ENCODE data around the gene MCOLN1.

GRCh38 chr19:7542556-7543348 lies 20.3 kb downstream of the MCOLN1 start:
- TF ChIP-seq POLR2A (IDR thresholded peaks at IDR 0.05; ENCODE audit: low read length) (no peak), GATA1 (IDR thresholded peaks at IDR 0.05; ENCODE audit: low read depth, low read length) (no peak)
